NB4 (cell line): Measurements from ENCODE around the gene LRP6.

Experiments used
- CTCF ChIP-seq: IDR thresholded peaks from one replicate; pipeline ENCODE4 v1.5.1; 2012; ENCODE audit warnings: low read depth, low read length
- MAX ChIP-seq: IDR thresholded peaks from 2 replicates; pipeline ENCODE4 v1.6.1; 2011; ENCODE audit warnings: low read depth, low read length
- MYC ChIP-seq: IDR thresholded peaks from 2 replicates; pipeline ENCODE4 v1.6.1; 2011; ENCODE audit warnings: low read depth, low read length
- POLR2A ChIP-seq: IDR thresholded peaks from 2 replicates; pipeline ENCODE4 v1.6.1; 2011; ENCODE audit warnings: mild to moderate bottlenecking; ENCODE audit not compliant: insufficient read length; ENCODE audit errors: extremely low read depth

DNA sequence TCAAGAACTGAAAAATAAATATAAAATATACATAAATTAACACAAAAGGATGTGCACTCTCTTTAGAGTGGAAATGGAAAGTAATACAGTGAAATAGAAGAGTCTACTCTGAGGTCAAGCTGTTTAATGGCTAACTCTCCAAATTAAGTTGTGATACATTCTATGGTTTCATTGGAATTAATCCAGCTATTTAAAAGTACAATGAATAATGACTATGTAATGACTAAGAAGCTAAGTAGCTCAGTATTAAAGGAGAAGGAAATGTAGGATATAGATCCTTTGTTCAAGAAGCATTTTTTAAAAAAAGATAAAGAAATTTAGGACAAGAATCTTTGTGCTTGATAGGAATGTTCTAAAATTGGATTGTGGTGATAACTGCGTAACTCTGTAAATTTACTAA is 85.3 kb downstream of the LRP6 start:
- TF ChIP-seq CTCF: no peak
- TF ChIP-seq POLR2A: no peak
- TF ChIP-seq MAX: no peak
- no peak for TF ChIP-seq MYC
